Effector CD8-positive, alpha-beta T cell (primary cell): ENCODE data around the gene RUBCNL.
"Not testable (repeated sequence)": the region's sequence is repeated elsewhere in the genome, so short reads cannot be mapped to it uniquely, and the experiment has no call there.

Experiments used
- DNase-seq: peaks from one replicate; lab custom pipeline; 2025; lab: John Stamatoyannopoulos, UW

RUBCNL gene

GRCh38 chr13:46374710-46375109, 12.3 kb downstream of the RUBCNL start:
- no peak for DNase-seq

- no peak for DNase-seq
Observed at GRCh38 chr13:46373623-46374022, 13.4 kb downstream of the RUBCNL start.

GRCh38 chr13:46372938-46373337, 14.1 kb downstream of the RUBCNL start:
- not testable (repeated sequence) for DNase-seq

GRCh38 chr13:46372071-46372470, 15.0 kb downstream of the RUBCNL start:
- no peak for DNase-seq

- DNase-seq, result no peak
Observed at GRCh38 chr13:46369506-46370277, 17.4 kb downstream of the RUBCNL start.

- DNase-seq, result no peak
Observed at GRCh38 chr13:46367617-46368327, 19.3 kb downstream of the RUBCNL start.

GRCh38 chr13:46361276-46361934, 25.6 kb downstream of the RUBCNL start:
- DNase-seq, result no peak

- no peak for DNase-seq
Observed at GRCh38 chr13:46360604-46361003, 26.4 kb downstream of the RUBCNL start.

GRCh38 chr13:46359714-46360113, 27.3 kb downstream of the RUBCNL start:
- DNase-seq, result no peak

GRCh38 chr13:46355901-46356590, 31.0 kb downstream of the RUBCNL start:
- no peak for DNase-seq

GRCh38 chr13:46355088-46355468, 32.0 kb downstream of the RUBCNL start:
- DNase-seq, result no peak

- DNase-seq, result no peak
Observed at GRCh38 chr13:46354156-46355087, 32.6 kb downstream of the RUBCNL start.

- DNase-seq, result no peak
Observed at GRCh38 chr13:46352805-46353204, 34.2 kb downstream of the RUBCNL start.

- DNase-seq, result no peak
Observed at GRCh38 chr13:46350003-46350402, 37.0 kb downstream of the RUBCNL start.

- DNase-seq, result no peak
Observed at GRCh38 chr13:46348961-46349360, 38.1 kb downstream of the RUBCNL start.

GRCh38 chr13:46347277-46347676, 39.8 kb downstream of the RUBCNL start:
- no peak for DNase-seq

GRCh38 chr13:46345866-46346265, 41.2 kb downstream of the RUBCNL start:
- DNase-seq, result no peak

- DNase-seq, result no peak
Observed at GRCh38 chr13:46345398-46345797, 41.7 kb downstream of the RUBCNL start.

GRCh38 chr13:46343279-46343994, 43.6 kb downstream of the RUBCNL start:
- no peak for DNase-seq

- no peak for DNase-seq
Observed at GRCh38 chr13:46342538-46342937, 44.5 kb downstream of the RUBCNL start.
